Measurements from ENCODE around the gene GUCY2C. TPM values are rescaled to one million over a fixed set of nuclear protein-coding genes. Genes with fewer than 3 reads are reported as not detected.

GUCY2C gene
- total RNA-seq, 4 donors from 2014 or later, result 20.5 to 87.4 (median 77.5) TPM

GRCh38 chr12:14714437-14714836 is 18.0 kb upstream of the GUCY2C start:
- intact Hi-C loops (cut with DNase I; ENCODE audit: low total_unique reads), result no loop called here
- no peak for TF ChIP-seq CTCF (IDR thresholded peaks at IDR 0.05)
- no peak for TF ChIP-seq POLR2A (IDR thresholded peaks at IDR 0.05)
- no peak for TF ChIP-seq EP300 (IDR thresholded peaks at IDR 0.05; ENCODE audit: low read depth)
- in situ Hi-C loops (cut with MboI; ENCODE audit: low pct_ligation_motif_present in 1 of 4, low pct_unique_long_range_greater_than_20kb in 1 of 4, low sequenced_read_pairs in 3 of 4), result no loop called here
- H3K4me1 ChIP-seq, result peaks cover 6 to 25% (median 17%) of the 10 kb centered on the region in 4 donors
- H3K9me3 ChIP-seq, result no peaks in the 10 kb centered on the region
- H3K36me3 ChIP-seq, result no peaks in the 10 kb centered on the region
- no peak overlapping the region for H3K4me3 ChIP-seq
- WGBS, 2 donors (ENCODE audit: low coverage in 1 of 2), result 69 to 94% methylated on average over 4 to 6 of the region's 6 CpGs
- H3K27me3 ChIP-seq, result no peaks in the 10 kb centered on the region
- DNase-seq, result no peak
- H3K27ac ChIP-seq, result no peak overlapping the region

DNA sequence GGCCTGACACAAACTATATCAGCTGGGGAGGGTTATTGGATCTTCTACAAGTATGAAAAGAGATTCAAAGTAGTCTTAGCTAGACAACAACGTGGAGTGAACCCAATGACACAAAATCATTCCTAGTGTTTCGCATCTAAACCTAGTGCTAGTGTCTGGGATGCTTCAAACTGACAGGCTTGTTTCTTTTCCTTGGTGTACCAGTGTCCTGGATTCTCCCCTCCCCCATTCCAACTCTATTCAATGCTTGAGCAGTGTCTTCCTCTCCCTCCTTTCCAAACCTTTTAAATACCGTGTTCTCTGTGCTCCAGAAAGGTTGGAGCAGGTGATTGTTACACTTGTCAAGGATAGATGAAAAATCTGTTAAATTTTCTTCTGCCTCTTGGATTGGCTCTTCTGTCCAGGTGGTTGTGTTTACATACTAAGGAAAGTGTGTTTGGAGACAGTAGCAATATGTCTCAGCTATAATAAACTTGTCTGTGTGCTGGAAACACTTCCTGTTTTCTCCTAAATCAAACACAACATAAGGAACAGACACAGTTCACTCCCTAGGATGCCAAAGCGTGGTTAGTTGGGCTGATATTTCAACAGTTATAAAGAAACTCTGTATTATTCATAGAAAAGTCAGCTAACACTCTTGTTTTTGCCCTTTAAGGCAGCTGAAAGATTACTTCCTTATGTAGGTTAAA is 14.4 kb upstream of the GUCY2C start:
- H3K27me3 ChIP-seq, result no peaks in the 10 kb centered on the region
- peaks cover 6 to 21% (median 15%) of the 10 kb centered on the region in 4 donors for H3K4me1 ChIP-seq
- peak overlapping the region; percentile 70 to 80 (median 72) for H3K27ac ChIP-seq
- DNase-seq, result no peak
- H3K36me3 ChIP-seq, result no peaks in the 10 kb centered on the region
- H3K4me3 ChIP-seq, result no peak overlapping the region
- in situ Hi-C loops (cut with MboI; ENCODE audit: low pct_ligation_motif_present in 1 of 4, low pct_unique_long_range_greater_than_20kb in 1 of 4, low sequenced_read_pairs in 3 of 4), result no loop called here
- TF ChIP-seq EP300 (IDR thresholded peaks at IDR 0.05; ENCODE audit: low read depth) (no peak), POLR2A (IDR thresholded peaks at IDR 0.05) (no peak), POLR2AphosphoS5 (IDR thresholded peaks at IDR 0.05) (peak; percentile 0 to 61 (median 14)), CTCF (IDR thresholded peaks at IDR 0.05) (no peak)
- intact Hi-C loops (cut with DNase I; ENCODE audit: low total_unique reads), result no loop called here
- no peaks in the 10 kb centered on the region for H3K9me3 ChIP-seq
- 27 to 33% methylated on average over 3 to 4 of the region's 4 CpGs for WGBS, 2 donors (ENCODE audit: low coverage in 1 of 2)

- peak; percentile 22 for DNase-seq
- peaks cover 4 to 19% (median 11%) of the 10 kb centered on the region in 4 donors for H3K4me1 ChIP-seq
- H3K9me3 ChIP-seq, result no peaks in the 10 kb centered on the region
- WGBS, 2 donors (ENCODE audit: low coverage in 1 of 2), result 39 to 45% methylated on average over 6 of the region's 6 CpGs
- H3K27me3 ChIP-seq, result no peaks in the 10 kb centered on the region
- TF ChIP-seq POLR2AphosphoS5 (IDR thresholded peaks at IDR 0.05) (no peak), POLR2A (IDR thresholded peaks at IDR 0.05) (no peak), CTCF (IDR thresholded peaks at IDR 0.05) (no peak), EP300 (IDR thresholded peaks at IDR 0.05; ENCODE audit: low read depth) (no peak)
- intact Hi-C loops (cut with DNase I; ENCODE audit: low total_unique reads), result no loop called here
- in situ Hi-C loops (cut with MboI; ENCODE audit: low pct_ligation_motif_present in 1 of 4, low pct_unique_long_range_greater_than_20kb in 1 of 4, low sequenced_read_pairs in 3 of 4), result no loop called here
- H3K4me3 ChIP-seq, result no peak overlapping the region
- H3K27ac ChIP-seq, result peak overlapping the region; percentile 18 to 69 (median 52)
- H3K36me3 ChIP-seq, result no peaks in the 10 kb centered on the region
Observed at GRCh38 chr12:14701809-14702568, 5.6 kb upstream of the GUCY2C start.

- intact Hi-C loops (cut with DNase I; ENCODE audit: low total_unique reads), result no loop called here
- Histone ChIP-seq H3K4me3 (no peak overlapping the region), H3K9me3 (no peaks in the 10 kb centered on the region), H3K27ac (peak overlapping the region in 2 of 4 donors; percentile 37 to 69), H3K27me3 (no peaks in the 10 kb centered on the region), H3K36me3 (no peaks in the 10 kb centered on the region), H3K4me1 (peaks cover 4 to 19% (median 11%) of the 10 kb centered on the region in 4 donors)
- WGBS, 2 donors (ENCODE audit: low coverage in 1 of 2), result 72 to 74% methylated on average over 4 of the region's 4 CpGs
- no peak for DNase-seq
- in situ Hi-C loops (cut with MboI; ENCODE audit: low pct_ligation_motif_present in 1 of 4, low pct_unique_long_range_greater_than_20kb in 1 of 4, low sequenced_read_pairs in 3 of 4), result no loop called here
- TF ChIP-seq POLR2AphosphoS5 (IDR thresholded peaks at IDR 0.05) (no peak), POLR2A (IDR thresholded peaks at IDR 0.05) (no peak), CTCF (IDR thresholded peaks at IDR 0.05) (no peak), EP300 (IDR thresholded peaks at IDR 0.05; ENCODE audit: low read depth) (no peak)
Observed at GRCh38 chr12:14700935-14701334, 4.5 kb upstream of the GUCY2C start.
